Neural progenitor cell (in vitro differentiated cells): ENCODE measurements around the gene PLA2G15. TPM values are rescaled to one million over a fixed set of nuclear protein-coding genes. Genes with fewer than 3 reads are reported as not detected.
A peak's percentile ranks its signal among the peaks of the same experiment; 100 is the strongest.

Experiments
- DNase-seq: peaks from one replicate; pipeline ENCODE4 v3.0.0-alpha.2; 2016; ENCODE audit warnings: low spot score
- H2AFZ ChIP-seq: fragments of 200-600 bp; sonication (generic); replicated peaks from 2 replicates; pipeline ENCODE4 v1.6.1; 2016; ENCODE audit warnings: antibody characterized with exemption
- H3F3A ChIP-seq: fragments of 200-600 bp; sonication (generic); 2 replicates; pipeline ENCODE4 v1.6.1; 2016; ENCODE audit warnings: antibody characterized with exemption, low read depth
- H3K27ac ChIP-seq: fragments of 200-600 bp; sonication (generic); 2 replicates; pipeline ENCODE4 v1.5.1; 2016; ENCODE audit warnings: mild to moderate bottlenecking
- H3K27me3 ChIP-seq: fragments of 200-600 bp; sonication (generic); 2 replicates; pipeline ENCODE4 v1.6.1; 2016; ENCODE audit warnings: mild to moderate bottlenecking, moderate library complexity
- H3K36me3 ChIP-seq: fragments of 200-600 bp; sonication (generic); 2 replicates; pipeline ENCODE4 v1.5.1; 2016
- H3K4me1 ChIP-seq: fragments of 200-600 bp; sonication (generic); 2 replicates; pipeline ENCODE4 v1.6.1; 2016; ENCODE audit warnings: mixed run types
- H3K4me2 ChIP-seq: fragments of 200-600 bp; sonication (generic); 2 replicates; pipeline ENCODE4 v1.6.1; 2016
- H3K4me3 ChIP-seq: fragments of 200-600 bp; sonication (generic); 2 replicates; pipeline ENCODE4 v1.5.1; 2016
- H3K79me2 ChIP-seq: fragments of 200-600 bp; sonication (generic); 2 replicates; pipeline ENCODE4 v1.6.1; 2016; ENCODE audit warnings: low read depth
- H3K9ac ChIP-seq: fragments of 200-600 bp; sonication (generic); 2 replicates; pipeline ENCODE4 v1.6.1; 2016
- H3K9me3 ChIP-seq: fragments of 200-600 bp; sonication (generic); 2 replicates; pipeline ENCODE4 v1.5.1; 2016; ENCODE audit warnings: low read depth
- H4K20me1 ChIP-seq: fragments of 200-600 bp; sonication (generic); 2 replicates; pipeline ENCODE4 v1.6.1; 2016; ENCODE audit warnings: low read depth
- H3K27ac Mint-ChIP-seq: 3 replicates; pipeline ENCODE4 v1.8.0; 2021; ENCODE audit warnings: mixed read lengths
- H3K27me3 Mint-ChIP-seq: 2 replicates; pipeline ENCODE4 v1.8.0; 2022; ENCODE audit warnings: low read depth, mild to moderate bottlenecking, inconsistent platforms, moderate library complexity, mixed read lengths; ENCODE audit not compliant: insufficient read depth
- H3K36me3 Mint-ChIP-seq: 3 replicates; pipeline ENCODE4 v1.8.0; 2021; ENCODE audit warnings: mixed read lengths
- H3K4me1 Mint-ChIP-seq: 3 replicates; pipeline ENCODE4 v1.8.0; 2021; ENCODE audit warnings: mixed read lengths
- H3K4me3 Mint-ChIP-seq: 3 replicates; pipeline ENCODE4 v1.8.0; 2021; ENCODE audit warnings: mild to moderate bottlenecking, moderate library complexity, mixed read lengths
- H3K9me3 Mint-ChIP-seq: 3 replicates; pipeline ENCODE4 v1.8.0; 2020; ENCODE audit warnings: mixed read lengths
- EZH2 ChIP-seq: fragments of 200-600 bp; sonication (generic); IDR thresholded peaks from 2 replicates; pipeline ENCODE4 v1.6.1; 2017; ENCODE audit warnings: antibody characterized with exemption, mild to moderate bottlenecking, moderate library complexity
- EZH2phosphoT487 ChIP-seq: fragments of 200-600 bp; sonication (generic); IDR thresholded peaks from 2 replicates; pipeline ENCODE4 v1.6.1; 2017; ENCODE audit warnings: antibody characterized with exemption
- total RNA-seq: library from RNA; depleted of rRNA; stranded (reverse); fragments of >200 nt; gene quantifications from 2 replicates; pipeline ENCODE4 v1.2.3, GENCODE V29; 2015; ENCODE audit warnings: low replicate concordance
- TF ChIP-seq, protein P1 (sequence below): fragments of 200-600 bp; sonication (generic); IDR thresholded peaks from 2 replicates; pipeline ENCODE4 v1.5.1; 2017; ENCODE audit warnings: antibody characterized with exemption, mild to moderate bottlenecking

Gene PLA2G15
- total RNA-seq, 1 donor from 2014 or later: 3.8 TPM

DNA sequence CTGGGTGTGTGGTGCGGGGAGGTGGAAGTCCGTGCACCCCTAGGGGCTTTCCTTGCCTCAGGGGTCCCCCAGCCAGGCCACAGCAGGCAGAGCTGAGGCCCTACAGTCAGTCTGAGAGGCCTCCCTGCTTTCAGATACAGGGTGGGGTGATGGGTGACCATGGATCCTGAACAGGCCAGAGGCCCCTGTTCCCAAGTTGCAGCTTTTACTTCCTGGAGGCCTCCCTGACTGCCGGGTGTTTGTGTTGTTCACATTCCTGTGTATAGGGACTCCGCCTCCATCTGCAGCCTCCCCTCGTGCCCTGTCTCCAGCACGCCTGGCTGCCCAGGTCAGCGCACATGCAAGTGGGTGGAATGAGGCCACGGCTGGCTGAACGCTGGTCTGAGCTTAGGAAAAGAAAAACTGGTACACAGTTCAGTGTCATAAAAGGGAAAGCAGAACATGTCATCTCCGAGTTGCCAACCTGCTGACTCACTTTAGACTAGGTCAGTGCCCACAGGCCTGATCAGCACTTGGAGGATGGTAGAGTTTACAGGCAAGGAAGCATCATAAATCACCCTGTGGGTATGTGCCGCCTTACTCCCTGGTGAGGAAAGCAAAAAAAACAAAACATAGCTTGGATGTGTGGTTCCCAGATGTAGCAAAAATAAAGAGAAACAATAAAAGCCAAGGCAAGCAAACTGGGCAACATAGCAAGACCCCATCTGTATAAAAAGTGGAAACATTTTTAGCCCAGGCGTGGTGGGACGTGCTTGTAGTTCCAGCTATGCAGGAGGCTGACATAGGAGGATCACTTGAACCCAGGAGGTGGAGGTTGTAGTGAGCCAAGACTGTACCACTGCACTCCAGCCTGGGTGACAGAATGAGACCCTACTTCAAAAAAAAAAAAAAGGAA lies 13.0 kb downstream of the PLA2G15 start:
- Histone ChIP-seq H3K27ac (no peak overlapping the region), H3K27me3 (peaks cover 1% of the 10 kb centered on the region), H2AFZ (no peak overlapping the region), H3K79me2 (no peaks in the 10 kb centered on the region), H3F3A (no peaks in the 10 kb centered on the region), H4K20me1 (no peaks in the 10 kb centered on the region), H3K36me3 (no peaks in the 10 kb centered on the region), H3K9ac (no peak overlapping the region), H3K4me3 (no peak overlapping the region), H3K4me2 (no peak overlapping the region), H3K9me3 (no peaks in the 10 kb centered on the region), H3K4me1 (no peaks in the 10 kb centered on the region)
- TF ChIP-seq, protein P1, sequence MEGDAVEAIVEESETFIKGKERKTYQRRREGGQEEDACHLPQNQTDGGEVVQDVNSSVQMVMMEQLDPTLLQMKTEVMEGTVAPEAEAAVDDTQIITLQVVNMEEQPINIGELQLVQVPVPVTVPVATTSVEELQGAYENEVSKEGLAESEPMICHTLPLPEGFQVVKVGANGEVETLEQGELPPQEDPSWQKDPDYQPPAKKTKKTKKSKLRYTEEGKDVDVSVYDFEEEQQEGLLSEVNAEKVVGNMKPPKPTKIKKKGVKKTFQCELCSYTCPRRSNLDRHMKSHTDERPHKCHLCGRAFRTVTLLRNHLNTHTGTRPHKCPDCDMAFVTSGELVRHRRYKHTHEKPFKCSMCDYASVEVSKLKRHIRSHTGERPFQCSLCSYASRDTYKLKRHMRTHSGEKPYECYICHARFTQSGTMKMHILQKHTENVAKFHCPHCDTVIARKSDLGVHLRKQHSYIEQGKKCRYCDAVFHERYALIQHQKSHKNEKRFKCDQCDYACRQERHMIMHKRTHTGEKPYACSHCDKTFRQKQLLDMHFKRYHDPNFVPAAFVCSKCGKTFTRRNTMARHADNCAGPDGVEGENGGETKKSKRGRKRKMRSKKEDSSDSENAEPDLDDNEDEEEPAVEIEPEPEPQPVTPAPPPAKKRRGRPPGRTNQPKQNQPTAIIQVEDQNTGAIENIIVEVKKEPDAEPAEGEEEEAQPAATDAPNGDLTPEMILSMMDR: no peak
- TF ChIP-seq EZH2phosphoT487 (no peak), EZH2 (no peak)
- Mint-ChIP-seq H3K4me1 (peaks cover 12% of the 10 kb centered on the region), H3K27ac (peak overlapping the region; percentile 90), H3K36me3 (no peaks in the 10 kb centered on the region), H3K27me3 (peaks cover 12% of the 10 kb centered on the region), H3K4me3 (no peak overlapping the region), H3K9me3 (no peaks in the 10 kb centered on the region)
- no peak for DNase-seq

DNA sequence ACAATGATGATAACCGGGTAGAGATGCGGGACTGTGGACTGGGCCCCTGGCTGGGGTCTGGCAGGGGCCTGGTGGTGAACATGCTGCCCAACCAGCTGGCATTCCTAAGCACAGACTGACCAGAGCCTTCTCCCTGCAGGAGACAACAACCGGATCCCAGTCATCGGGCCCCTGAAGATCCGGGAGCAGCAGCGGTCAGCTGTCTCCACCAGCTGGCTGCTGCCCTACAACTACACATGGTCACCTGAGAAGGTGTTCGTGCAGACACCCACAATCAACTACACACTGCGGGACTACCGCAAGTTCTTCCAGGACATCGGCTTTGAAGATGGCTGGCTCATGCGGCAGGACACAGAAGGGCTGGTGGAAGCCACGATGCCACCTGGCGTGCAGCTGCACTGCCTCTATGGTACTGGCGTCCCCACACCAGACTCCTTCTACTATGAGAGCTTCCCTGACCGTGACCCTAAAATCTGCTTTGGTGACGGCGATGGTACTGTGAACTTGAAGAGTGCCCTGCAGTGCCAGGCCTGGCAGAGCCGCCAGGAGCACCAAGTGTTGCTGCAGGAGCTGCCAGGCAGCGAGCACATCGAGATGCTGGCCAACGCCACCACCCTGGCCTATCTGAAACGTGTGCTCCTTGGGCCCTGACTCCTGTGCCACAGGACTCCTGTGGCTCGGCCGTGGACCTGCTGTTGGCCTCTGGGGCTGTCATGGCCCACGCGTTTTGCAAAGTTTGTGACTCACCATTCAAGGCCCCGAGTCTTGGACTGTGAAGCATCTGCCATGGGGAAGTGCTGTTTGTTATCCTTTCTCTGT lies 14.0 kb downstream of the PLA2G15 start:
- no peak for DNase-seq
- Histone ChIP-seq H3K9me3 (no peaks in the 10 kb centered on the region), H3K36me3 (no peaks in the 10 kb centered on the region), H2AFZ (no peak overlapping the region), H3K27ac (no peak overlapping the region), H3F3A (no peaks in the 10 kb centered on the region), H3K4me2 (no peak overlapping the region), H3K9ac (no peak overlapping the region), H3K4me1 (no peaks in the 10 kb centered on the region), H4K20me1 (no peaks in the 10 kb centered on the region), H3K79me2 (no peaks in the 10 kb centered on the region), H3K27me3 (peaks cover 9% of the 10 kb centered on the region), H3K4me3 (no peak overlapping the region)
- no peaks in the 10 kb centered on the region for H3K36me3 Mint-ChIP-seq
- no peak overlapping the region for H3K4me3 Mint-ChIP-seq
- TF ChIP-seq EZH2phosphoT487: no peak
- no peak for TF ChIP-seq EZH2
- TF ChIP-seq, protein P1: no peak
- no peak overlapping the region for H3K27ac Mint-ChIP-seq
- peaks cover 19% of the 10 kb centered on the region for H3K27me3 Mint-ChIP-seq
- peaks cover 12% of the 10 kb centered on the region for H3K4me1 Mint-ChIP-seq
- H3K9me3 Mint-ChIP-seq: no peaks in the 10 kb centered on the region

DNA sequence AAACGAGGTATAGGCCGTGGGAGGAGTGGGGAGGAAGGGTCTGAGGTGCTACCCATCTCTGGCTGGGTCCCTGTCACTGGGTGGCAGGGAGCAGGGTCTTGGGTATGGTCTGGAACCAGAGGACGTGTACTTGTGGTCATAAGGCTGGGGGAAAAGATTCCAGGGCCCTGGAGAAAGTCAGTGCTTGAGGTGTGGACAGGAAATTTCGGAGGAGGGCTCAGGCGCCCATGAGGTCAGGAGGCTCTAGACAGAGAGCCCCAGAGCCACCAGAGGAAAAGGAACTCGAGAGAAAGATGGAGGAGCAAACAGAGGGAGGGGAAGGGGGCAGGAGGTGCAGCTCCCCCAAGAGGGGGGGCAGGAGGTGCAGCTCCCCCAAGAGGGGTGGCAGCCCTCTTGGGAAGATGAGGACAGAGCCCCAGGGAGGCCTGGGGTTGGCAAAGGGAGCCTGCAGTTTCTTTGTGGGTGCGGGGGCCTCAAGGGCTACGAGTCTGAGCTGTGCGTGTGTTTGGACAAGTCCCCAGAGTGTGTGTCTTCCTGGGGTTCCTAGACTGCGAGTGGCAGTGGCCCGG lies 18.5 kb downstream of the PLA2G15 start:
- Histone ChIP-seq H3K79me2 (peaks cover 24% of the 10 kb centered on the region), H2AFZ (peak overlapping the region; percentile 66), H3K9ac (peak overlapping the region; percentile 43), H3K4me2 (peak overlapping the region; percentile 92), H4K20me1 (peaks cover 3% of the 10 kb centered on the region), H3K4me1 (peaks cover 13% of the 10 kb centered on the region), H3F3A (peaks cover 17% of the 10 kb centered on the region), H3K27ac (no peak overlapping the region), H3K4me3 (peak overlapping the region; percentile 93), H3K36me3 (no peaks in the 10 kb centered on the region), H3K9me3 (no peaks in the 10 kb centered on the region), H3K27me3 (peaks cover 24% of the 10 kb centered on the region)
- no peaks in the 10 kb centered on the region for H3K9me3 Mint-ChIP-seq
- peak overlapping the region; percentile 87 for H3K27ac Mint-ChIP-seq
- peak overlapping the region; percentile 96 for H3K4me3 Mint-ChIP-seq
- peaks cover 24% of the 10 kb centered on the region for H3K4me1 Mint-ChIP-seq
- H3K36me3 Mint-ChIP-seq: no peaks in the 10 kb centered on the region
- no peak for DNase-seq
- H3K27me3 Mint-ChIP-seq: peaks cover 18% of the 10 kb centered on the region
- TF ChIP-seq EZH2phosphoT487 (no peak), EZH2 (no peak)
- TF ChIP-seq, protein P1: no peak
